COLO829 (cell line): Measurements from ENCODE around the gene TMSB10.
A peak's percentile ranks its signal among the peaks of the same experiment; 100 is the strongest.
"Not testable (repeated sequence)": the region's sequence is repeated elsewhere in the genome, so short reads cannot be mapped to it uniquely, and the experiment has no call there.

Experiments used
- DNase-seq: peaks from one replicate; pipeline ENCODE4 v3.0.0; 2012; ENCODE audit warnings: low spot score

TMSB10 gene

GRCh38 chr2:84940088-84940470 is 34.6 kb downstream of the TMSB10 start:
- DNase-seq = no peak

- no peak for DNase-seq
Observed at GRCh38 chr2:84940831-84941412, 35.5 kb downstream of the TMSB10 start.

- no peak for DNase-seq
Observed at GRCh38 chr2:84942166-84942565, 36.7 kb downstream of the TMSB10 start.

GRCh38 chr2:84942964-84943421 is 37.5 kb downstream of the TMSB10 start:
- no peak for DNase-seq

- DNase-seq = no peak
Observed at GRCh38 chr2:84944295-84944909, 38.9 kb downstream of the TMSB10 start.

DNA sequence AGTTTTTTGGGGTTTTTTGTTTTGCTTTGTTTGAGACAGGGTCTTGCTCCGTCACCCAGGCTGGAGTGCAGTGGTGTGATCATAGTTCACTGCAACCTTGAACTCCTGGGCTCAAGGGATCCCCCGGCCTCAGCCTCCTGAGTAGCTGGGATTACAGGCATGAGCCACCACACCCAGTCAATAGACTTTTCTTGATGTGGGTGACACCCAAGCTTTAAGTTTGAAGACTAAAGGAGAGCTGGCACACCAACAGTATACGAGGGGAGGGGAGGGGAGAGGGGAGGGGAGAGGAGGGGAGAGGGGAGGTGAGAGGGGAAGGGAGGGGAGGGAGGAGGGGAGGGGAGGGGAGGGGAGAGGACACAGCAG is 40.4 kb downstream of the TMSB10 start:
- not testable (repeated sequence) for DNase-seq

GRCh38 chr2:84946204-84947009 is 41.0 kb downstream of the TMSB10 start:
- no peak for DNase-seq

GRCh38 chr2:84947010-84947593 is 41.6 kb downstream of the TMSB10 start:
- DNase-seq = no peak

DNA sequence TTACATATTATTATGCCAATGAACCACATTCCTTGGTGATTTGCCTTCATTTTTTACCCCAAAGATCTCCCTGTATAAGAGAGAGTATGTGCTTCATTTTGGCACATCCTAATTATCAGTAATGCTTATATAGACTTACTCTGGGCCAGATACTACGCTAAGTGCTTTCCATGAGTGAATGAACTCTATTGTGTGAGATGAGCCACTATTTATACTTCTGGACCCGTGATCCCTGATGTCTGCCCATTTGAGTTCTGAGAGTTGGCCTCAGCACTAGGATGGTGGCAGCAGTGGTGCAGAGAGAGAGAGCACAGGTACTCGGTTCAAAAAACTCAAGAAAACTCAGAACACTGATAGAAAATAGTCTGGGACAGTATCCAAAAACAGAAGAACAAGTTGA is 48.1 kb downstream of the TMSB10 start:
- peak; percentile 86 for DNase-seq

DNA sequence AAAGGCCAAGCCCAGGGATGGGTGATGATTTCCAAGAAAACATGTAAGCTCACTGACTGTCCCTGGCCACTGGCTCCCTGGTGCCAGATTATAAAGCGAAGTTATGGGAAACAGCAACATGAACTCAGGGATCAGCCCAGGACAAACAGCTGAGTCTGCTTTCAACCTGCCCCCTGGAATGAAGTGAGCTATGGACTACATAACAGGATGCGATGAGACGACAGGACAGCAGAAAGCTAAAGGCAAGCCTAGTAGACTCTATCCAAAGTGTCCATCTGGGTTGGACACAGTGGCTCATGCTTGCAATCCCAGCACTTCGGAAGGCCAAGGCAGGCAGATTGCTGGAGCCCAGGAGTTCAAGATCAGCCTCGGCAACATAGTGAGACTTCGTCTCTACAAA is 48.9 kb downstream of the TMSB10 start:
- no peak for DNase-seq
